CD14-positive monocyte (primary cell): Measurements from ENCODE around the gene PKM. TPM values are rescaled to one million over a fixed set of nuclear protein-coding genes. Genes with fewer than 3 reads are reported as not detected.

ENCODE experiments used
- DNase-seq, 3 donors: peaks; one replicate each; pipeline ENCODE4 v3.0.0-alpha.2; 2011 to 2022
- H2AFZ ChIP-seq: 2 replicates; pipeline ENCODE4 v1.6.0; 2012; ENCODE audit warnings: mild to moderate bottlenecking, low read depth, low read length, inconsistent platforms; ENCODE audit not compliant: insufficient read depth, poor library complexity, severe bottlenecking
- H3K27ac ChIP-seq, 2 donors: 1 replicate in 1 of 2; 2 replicates in 1 of 2; pipeline ENCODE4 v1.5.1; 2012 to 2013; ENCODE audit warnings: low read length in 2 of 2, control low read depth in 1 of 2, inconsistent platforms in 1 of 2, low read depth in 1 of 2, mild to moderate bottlenecking in 1 of 2
- H3K27me3 ChIP-seq, 2 donors: one replicate each; pipeline versions ENCODE4 v1.6.0 to v1.6.1; 2011 to 2013; ENCODE audit warnings: low read length in 2 of 2; ENCODE audit not compliant: control insufficient read depth in 2 of 2, insufficient read depth in 2 of 2
- H3K36me3 ChIP-seq, 2 donors: replicated peaks in 1 of 2; 1 replicate in 1 of 2; 2 replicates in 1 of 2; pipeline versions ENCODE4 v1.5.1 to v1.6.1; 2012 to 2013; ENCODE audit warnings: low read length in 2 of 2, control low read depth in 1 of 2, inconsistent platforms in 1 of 2, mild to moderate bottlenecking in 1 of 2; ENCODE audit not compliant: insufficient read depth in 2 of 2, control insufficient read depth in 1 of 2
- H3K4me1 ChIP-seq, 2 donors: 1 replicate in 1 of 2; 2 replicates in 1 of 2; pipeline versions ENCODE4 v1.5.1 to v1.6.1; 2012 to 2013; ENCODE audit warnings: low read length in 2 of 2, control low read depth in 1 of 2, inconsistent platforms in 1 of 2, mild to moderate bottlenecking in 1 of 2, moderate library complexity in 1 of 2; ENCODE audit not compliant: insufficient read depth in 2 of 2, control insufficient read depth in 1 of 2
- H3K4me2 ChIP-seq: replicated peaks from 2 replicates; pipeline ENCODE3; 2012; ENCODE audit warnings: low read length, moderate library complexity, mild to moderate bottlenecking; ENCODE audit not compliant: poor library complexity, severe bottlenecking; ENCODE audit errors: extremely low read depth
- H3K4me3 ChIP-seq, 3 experiments: fragments of 200-600 bp in 1 of 3; sonication (generic) in 1 of 3; replicated peaks in 1 of 3; 1 replicate in 2 of 3; 2 replicates in 1 of 3; pipeline ENCODE4 v1.5.1; 2011 to 2013; ENCODE audit warnings: low read length in 3 of 3, mild to moderate bottlenecking in 3 of 3, control low read depth in 2 of 3, low read depth in 2 of 3, inconsistent platforms in 1 of 3, moderate library complexity in 1 of 3
- H3K79me2 ChIP-seq: 2 replicates; pipeline ENCODE4 v1.6.0; 2012; ENCODE audit warnings: mild to moderate bottlenecking, control low read depth, inconsistent platforms, low read length, moderate library complexity; ENCODE audit not compliant: insufficient read depth
- H3K9ac ChIP-seq: 2 replicates; pipeline ENCODE4 v1.6.0; 2017; ENCODE audit warnings: low read length, mild to moderate bottlenecking; ENCODE audit not compliant: insufficient read depth, poor library complexity, severe bottlenecking
- H3K9me3 ChIP-seq, 2 donors: replicated peaks in 1 of 2; 1 replicate in 1 of 2; 2 replicates in 1 of 2; pipeline versions ENCODE4 v1.5.1 to v1.6.1; 2012 to 2013; ENCODE audit warnings: low read length in 2 of 2, control low read depth in 1 of 2; ENCODE audit not compliant: control insufficient read depth in 1 of 2, insufficient read depth in 1 of 2
- H4K20me1 ChIP-seq: 2 replicates; pipeline ENCODE4 v1.6.0; 2012; ENCODE audit warnings: mild to moderate bottlenecking, low read length, control low read depth, moderate library complexity; ENCODE audit not compliant: insufficient read depth
- H3K27ac Mint-ChIP-seq, 7 donors: one replicate each; pipeline ENCODE4 v1.8.0; 2020; ENCODE audit warnings: mild to moderate bottlenecking in 7 of 7, mixed read lengths in 7 of 7, moderate library complexity in 6 of 7, inconsistent platforms in 2 of 7
- H3K27me3 Mint-ChIP-seq, 3 donors: one replicate each; pipeline ENCODE4 v1.8.0; 2021 to 2022; ENCODE audit warnings: low read depth in 3 of 3, mild to moderate bottlenecking in 3 of 3, mixed read lengths in 3 of 3, moderate library complexity in 3 of 3, inconsistent platforms in 1 of 3
- H3K36me3 Mint-ChIP-seq, 2 donors: one replicate each; pipeline ENCODE4 v1.8.0; 2020; ENCODE audit warnings: mixed read lengths in 2 of 2, inconsistent platforms in 1 of 2, mild to moderate bottlenecking in 1 of 2
- H3K4me1 Mint-ChIP-seq: one replicate; pipeline ENCODE4 v1.8.0; 2020; ENCODE audit warnings: mild to moderate bottlenecking, mixed read lengths
- H3K4me3 Mint-ChIP-seq, 2 donors: one replicate each; pipeline ENCODE4 v1.8.0; 2020; ENCODE audit warnings: mild to moderate bottlenecking in 2 of 2, mixed read lengths in 2 of 2, moderate library complexity in 1 of 2
- H3K9me3 Mint-ChIP-seq, 7 donors: one replicate each; pipeline ENCODE4 v1.8.0; 2020 to 2022; ENCODE audit warnings: mixed read lengths in 7 of 7, mild to moderate bottlenecking in 6 of 7, moderate library complexity in 6 of 7, inconsistent platforms in 2 of 7
- CTCF ChIP-seq: fragments of 200-600 bp; IDR thresholded peaks from one replicate; pipeline ENCODE4 v1.8.0; 2022; ENCODE audit warnings: antibody characterized with exemption, mild to moderate bottlenecking
- WGBS: methylation state at CpG from one replicate; pipeline ENCODE4 v1.1.5; 2013; ENCODE audit warnings: missing lambda C conversion rate; ENCODE audit not compliant: insufficient coverage; 5-methylcytosine and 5-hydroxymethylcytosine counted together
- intact Hi-C, 2 donors: fragments of 100-400 bp; cut with micrococcal nuclease; formaldehyde crosslinking; loops; one replicate each; pipeline versions ENCODE4 v1.15.0 to v1.15.1; 2023
- polyA plus RNA-seq, 3 donors: library from polyadenylated mRNA; depleted of rRNA in 1 of 3; unstranded in 2 of 3; stranded (reverse) in 1 of 3; fragments of 300-500 nt in 2 of 3; fragments of >200 nt in 1 of 3; fragmentation: Illumina TruSeq in 2 of 3; gene quantifications; 1 replicate in 2 of 3; 2 replicates in 1 of 3; pipeline ENCODE4 v1.2.3, GENCODE V29; 2012 to 2021

PKM gene
- polyA plus RNA-seq, 3 donors = 544 to 999 (median 986) TPM

GRCh38 chr15:72168131-72168807, 62.7 kb downstream of the PKM start:
- H3K4me1 Mint-ChIP-seq = no peaks in the 10 kb centered on the region
- Histone ChIP-seq H2AFZ (no peak overlapping the region), H3K4me3 (no peak overlapping the region), H3K9me3 (no peaks in the 10 kb centered on the region), H3K27me3 (no peaks in the 10 kb centered on the region), H3K27ac (no peak overlapping the region), H3K36me3 (no peaks in the 10 kb centered on the region), H3K4me1 (no peaks in the 10 kb centered on the region), H3K9ac (no peak overlapping the region), H4K20me1 (no peaks in the 10 kb centered on the region), H3K79me2 (no peaks in the 10 kb centered on the region), H3K4me2 (no peak overlapping the region)
- peaks cover under 1 to 5% (median 3%) of the 10 kb centered on the region in 3 donors for H3K27me3 Mint-ChIP-seq
- no peak for TF ChIP-seq CTCF
- H3K9me3 Mint-ChIP-seq = peaks cover 0 to 1% (median 0%) of the 10 kb centered on the region in 7 donors
- 0% methylated on average over 6 of the region's 7 CpGs for WGBS
- no peak overlapping the region for H3K27ac Mint-ChIP-seq
- no peak for DNase-seq
- intact Hi-C loops = no loop called here
- no peaks in the 10 kb centered on the region for H3K36me3 Mint-ChIP-seq
- H3K4me3 Mint-ChIP-seq = no peak overlapping the region

- Mint-ChIP-seq H3K27me3 (peaks cover 2 to 5% (median 3%) of the 10 kb centered on the region in 3 donors), H3K9me3 (peaks cover 0 to 1% (median 0%) of the 10 kb centered on the region in 7 donors), H3K4me1 (no peaks in the 10 kb centered on the region), H3K36me3 (no peaks in the 10 kb centered on the region), H3K4me3 (no peak overlapping the region), H3K27ac (no peak overlapping the region)
- Histone ChIP-seq H3K4me3 (no peak overlapping the region), H3K9ac (no peak overlapping the region), H3K4me2 (no peak overlapping the region), H3K27me3 (no peaks in the 10 kb centered on the region), H4K20me1 (no peaks in the 10 kb centered on the region), H2AFZ (no peak overlapping the region), H3K36me3 (no peaks in the 10 kb centered on the region), H3K27ac (no peak overlapping the region), H3K79me2 (no peaks in the 10 kb centered on the region), H3K9me3 (no peaks in the 10 kb centered on the region), H3K4me1 (no peaks in the 10 kb centered on the region)
- no peak for DNase-seq
- WGBS = 80% methylated on average over 4 of the region's 6 CpGs
- TF ChIP-seq CTCF = no peak
- intact Hi-C loops = no loop called here
Observed at GRCh38 chr15:72167445-72167844, 63.5 kb downstream of the PKM start.
